Measurements from ENCODE around the gene MAGI2. TPM values are rescaled to one million over a fixed set of nuclear protein-coding genes. Genes with fewer than 3 reads are reported as not detected.

MAGI2 gene
- total and polyA plus RNA-seq, 9 donors = 7.1 to 20.4 (median 18.7) TPM

- Histone ChIP-seq H3K4me3 (no peak overlapping the region), H3K9me3 (no peaks in the 10 kb centered on the region), H3K27ac (no peak overlapping the region), H3K27me3 (no peaks in the 10 kb centered on the region), H3K4me1 (ENCODE audit: insufficient read depth) (no peaks in the 10 kb centered on the region), H3K36me3 (no peaks in the 10 kb centered on the region)
- intact Hi-C loops (cut with DNase I) = no loop called here
- TF ChIP-seq, protein P1, sequence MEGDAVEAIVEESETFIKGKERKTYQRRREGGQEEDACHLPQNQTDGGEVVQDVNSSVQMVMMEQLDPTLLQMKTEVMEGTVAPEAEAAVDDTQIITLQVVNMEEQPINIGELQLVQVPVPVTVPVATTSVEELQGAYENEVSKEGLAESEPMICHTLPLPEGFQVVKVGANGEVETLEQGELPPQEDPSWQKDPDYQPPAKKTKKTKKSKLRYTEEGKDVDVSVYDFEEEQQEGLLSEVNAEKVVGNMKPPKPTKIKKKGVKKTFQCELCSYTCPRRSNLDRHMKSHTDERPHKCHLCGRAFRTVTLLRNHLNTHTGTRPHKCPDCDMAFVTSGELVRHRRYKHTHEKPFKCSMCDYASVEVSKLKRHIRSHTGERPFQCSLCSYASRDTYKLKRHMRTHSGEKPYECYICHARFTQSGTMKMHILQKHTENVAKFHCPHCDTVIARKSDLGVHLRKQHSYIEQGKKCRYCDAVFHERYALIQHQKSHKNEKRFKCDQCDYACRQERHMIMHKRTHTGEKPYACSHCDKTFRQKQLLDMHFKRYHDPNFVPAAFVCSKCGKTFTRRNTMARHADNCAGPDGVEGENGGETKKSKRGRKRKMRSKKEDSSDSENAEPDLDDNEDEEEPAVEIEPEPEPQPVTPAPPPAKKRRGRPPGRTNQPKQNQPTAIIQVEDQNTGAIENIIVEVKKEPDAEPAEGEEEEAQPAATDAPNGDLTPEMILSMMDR (IDR thresholded peaks at IDR 0.05) = no peak
- TF ChIP-seq POLR2A (IDR thresholded peaks at IDR 0.05) (no peak), EP300 (IDR thresholded peaks at IDR 0.05) (no peak)
- DNase-seq = no peak
These were observed 750.7 kb downstream of the MAGI2 start for GRCh38 chr7:78702770-78703169.

DNA sequence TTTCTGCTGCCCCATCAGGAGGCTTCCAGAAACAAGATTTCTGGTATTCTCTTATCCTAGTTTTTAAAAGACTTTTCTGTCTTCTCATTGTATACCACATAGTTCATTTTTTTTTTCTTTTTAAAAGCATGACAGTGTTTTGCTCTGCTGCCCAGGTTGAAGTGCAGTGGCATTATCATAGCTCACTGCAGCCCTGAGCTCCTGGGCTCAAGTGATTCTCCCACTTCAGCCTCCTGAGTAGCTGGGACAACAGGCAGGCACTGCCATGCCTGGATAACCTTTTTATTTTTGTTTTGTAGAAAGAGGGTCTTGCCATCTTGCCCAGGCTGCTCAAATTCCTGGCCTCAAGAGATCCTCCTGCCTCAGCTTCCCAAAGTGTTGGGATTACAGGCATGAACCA lies 757.6 kb downstream of the MAGI2 start:
- Histone ChIP-seq H3K27ac (no peak overlapping the region), H3K36me3 (no peaks in the 10 kb centered on the region), H3K27me3 (no peaks in the 10 kb centered on the region), H3K4me1 (ENCODE audit: insufficient read depth) (no peaks in the 10 kb centered on the region), H3K9me3 (no peaks in the 10 kb centered on the region), H3K4me3 (no peak overlapping the region)
- DNase-seq = no peak
- intact Hi-C loops (cut with DNase I) = no loop called here
- TF ChIP-seq POLR2A (IDR thresholded peaks at IDR 0.05) = no peak
- no peak for TF ChIP-seq EP300 (IDR thresholded peaks at IDR 0.05)
- TF ChIP-seq, protein P1 (IDR thresholded peaks at IDR 0.05) = no peak

DNA sequence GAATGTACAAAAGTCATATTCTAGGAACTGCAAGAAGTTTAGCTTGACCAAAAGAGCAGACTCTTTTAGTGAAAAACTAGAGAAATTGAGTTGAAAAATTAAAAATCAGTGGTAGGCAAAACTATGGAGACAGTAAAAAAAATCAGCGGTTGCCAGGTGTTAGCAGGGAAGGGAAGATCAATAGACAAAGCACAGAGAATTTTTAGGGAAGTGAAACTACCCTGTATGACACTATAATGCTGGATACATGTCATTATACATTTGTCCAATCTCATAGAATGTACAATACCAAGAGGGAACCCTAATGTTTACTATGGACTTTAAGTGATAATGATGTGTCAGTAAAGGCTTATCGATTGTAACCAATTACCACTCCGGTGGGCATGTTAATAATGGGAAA lies 761.9 kb downstream of the MAGI2 start:
- no peak for DNase-seq
- no peaks in the 10 kb centered on the region for H3K4me1 ChIP-seq (ENCODE audit: insufficient read depth)
- TF ChIP-seq EP300 (IDR thresholded peaks at IDR 0.05) (no peak), POLR2A (IDR thresholded peaks at IDR 0.05) (no peak)
- TF ChIP-seq, protein P1 (IDR thresholded peaks at IDR 0.05) = no peak
- H3K4me3 ChIP-seq = no peak overlapping the region
- no peak overlapping the region for H3K27ac ChIP-seq
- H3K9me3 ChIP-seq = no peaks in the 10 kb centered on the region
- no peaks in the 10 kb centered on the region for H3K27me3 ChIP-seq
- intact Hi-C loops (cut with DNase I) = no loop called here
- 92 to 97% (median 95%) methylated on average over 3 of the region's 3 CpGs for WGBS, 3 donors
- no peaks in the 10 kb centered on the region for H3K36me3 ChIP-seq

- Histone ChIP-seq H3K27me3 (no peaks in the 10 kb centered on the region), H3K4me3 (no peak overlapping the region), H3K27ac (no peak overlapping the region), H3K36me3 (no peaks in the 10 kb centered on the region), H3K4me1 (ENCODE audit: insufficient read depth) (no peaks in the 10 kb centered on the region), H3K9me3 (no peaks in the 10 kb centered on the region)
- DNase-seq = no peak
- intact Hi-C loops (cut with DNase I) = no loop called here
- WGBS, 3 donors = 69 to 81% (median 79%) methylated on average over 4 of the region's 4 CpGs
- TF ChIP-seq, protein P1 (IDR thresholded peaks at IDR 0.05) = no peak
- TF ChIP-seq POLR2A (IDR thresholded peaks at IDR 0.05) (no peak), EP300 (IDR thresholded peaks at IDR 0.05) (no peak)
These were observed 763.3 kb downstream of the MAGI2 start for GRCh38 chr7:78690174-78690573.

DNA sequence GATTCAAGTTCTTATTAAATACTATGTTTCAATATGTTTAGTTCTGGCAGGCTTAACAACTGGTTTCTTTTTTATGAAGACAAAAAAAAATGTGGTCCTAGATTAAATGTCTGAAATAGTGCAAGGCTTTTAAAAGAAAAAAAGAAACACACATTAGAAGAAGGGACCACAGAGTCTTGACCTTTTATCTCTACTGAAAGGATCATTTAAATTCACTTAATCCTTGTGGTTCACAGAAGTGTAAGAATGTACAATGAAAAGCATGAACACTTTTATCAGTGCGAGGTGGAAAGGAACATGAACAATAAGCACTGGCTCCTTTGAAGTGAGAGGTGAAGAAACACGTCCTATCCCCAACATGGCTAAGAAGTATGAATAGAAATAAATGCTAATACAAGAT lies 765.1 kb downstream of the MAGI2 start:
- no peaks in the 10 kb centered on the region for H3K9me3 ChIP-seq
- H3K4me3 ChIP-seq = no peak overlapping the region
- H3K27me3 ChIP-seq = no peaks in the 10 kb centered on the region
- TF ChIP-seq EP300 (IDR thresholded peaks at IDR 0.05) = no peak
- no peak for TF ChIP-seq POLR2A (IDR thresholded peaks at IDR 0.05)
- TF ChIP-seq, protein P1 (IDR thresholded peaks at IDR 0.05) = no peak
- no peak overlapping the region for H3K27ac ChIP-seq
- no peaks in the 10 kb centered on the region for H3K36me3 ChIP-seq
- intact Hi-C loops (cut with DNase I) = no loop called here
- no peaks in the 10 kb centered on the region for H3K4me1 ChIP-seq (ENCODE audit: insufficient read depth)
- 87 to 95% (median 89%) methylated on average over 2 of the region's 2 CpGs for WGBS, 3 donors
- no peak for DNase-seq

Measured in ovary (tissue), 9 donors.